ENCODE results near the gene TBC1D22A.
"Not testable (repeated sequence)": the region's sequence is repeated elsewhere in the genome, so short reads cannot be mapped to it uniquely, and the experiment has no call there.

The TBC1D22A gene

DNA sequence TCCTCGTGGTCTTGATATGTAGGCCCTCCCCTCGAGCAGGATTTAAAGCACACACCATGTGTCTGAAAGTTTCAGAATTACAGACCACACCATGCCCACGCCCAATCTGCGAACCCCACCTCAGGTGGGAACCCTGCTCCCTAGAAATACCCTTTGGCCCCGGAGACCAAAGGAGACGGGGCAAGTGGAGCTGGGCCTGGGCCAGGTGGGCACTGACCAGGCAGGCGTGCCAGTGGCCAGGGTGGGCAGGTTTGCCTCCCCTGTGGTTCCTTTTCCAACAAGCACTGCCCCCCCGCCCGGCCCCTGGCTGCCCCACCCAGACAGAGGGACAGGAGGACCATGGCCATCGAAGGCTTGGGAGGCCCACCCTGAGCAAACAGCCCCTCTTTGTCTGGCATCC is 400.4 kb downstream of the TBC1D22A start:
- no peak for DNase-seq (ENCODE audit: low read depth in 1 of 2, low spot score in 1 of 2)

DNA sequence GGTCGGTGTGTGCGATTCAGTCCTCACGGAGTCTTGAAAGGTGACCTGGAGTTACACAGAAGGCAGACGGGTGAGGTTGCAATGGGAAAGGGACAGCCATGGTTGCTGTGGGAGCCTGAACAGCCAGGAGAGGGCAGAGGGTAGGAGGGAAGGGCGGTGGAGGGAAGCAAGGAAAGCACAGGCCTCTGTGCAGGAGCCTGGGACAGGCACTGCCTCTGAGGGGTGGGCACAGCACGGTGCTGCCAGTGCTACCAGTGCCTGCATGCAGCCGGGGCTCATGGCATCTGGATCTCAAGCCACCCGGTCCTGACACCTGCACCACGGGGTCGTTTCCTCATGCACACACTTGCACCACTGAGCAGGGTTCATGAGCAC is 401.0 kb downstream of the TBC1D22A start:
- DNase-seq (ENCODE audit: low read depth in 1 of 2, low spot score in 1 of 2), result no peak

DNA sequence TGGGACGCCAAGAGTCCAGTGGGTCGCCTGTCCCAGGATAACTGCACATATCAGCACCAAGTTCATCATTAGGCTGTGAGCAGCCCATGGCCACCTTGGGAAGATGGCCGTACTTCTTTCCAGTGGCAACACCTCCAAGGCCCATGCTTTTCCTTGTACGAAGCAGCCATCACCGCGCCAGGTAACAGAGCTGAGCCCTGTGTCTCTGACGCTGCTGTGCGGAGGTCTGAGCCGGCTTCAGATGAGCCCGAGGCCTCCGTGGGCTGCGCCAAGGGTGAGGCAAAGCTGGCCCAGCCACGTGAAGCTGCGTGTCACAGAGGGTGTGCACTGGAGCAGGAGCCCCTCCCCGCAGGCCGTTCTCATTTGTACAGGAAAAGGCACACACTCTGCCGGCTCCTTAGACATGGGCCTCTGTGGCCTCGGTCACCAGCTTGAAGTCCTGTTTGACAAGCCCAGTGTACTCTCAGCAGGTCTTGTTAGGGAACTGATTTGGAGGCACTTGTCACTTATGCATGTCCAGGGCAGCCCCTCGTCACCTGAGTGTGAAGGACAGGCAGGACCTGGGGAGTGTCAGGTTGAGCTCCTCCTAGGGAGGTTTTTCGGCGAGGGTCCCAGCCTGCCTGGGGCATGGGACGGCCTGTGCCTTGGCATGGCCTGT is 401.5 kb downstream of the TBC1D22A start:
- DNase-seq (ENCODE audit: low read depth in 1 of 2, low spot score in 1 of 2), result no peak

DNA sequence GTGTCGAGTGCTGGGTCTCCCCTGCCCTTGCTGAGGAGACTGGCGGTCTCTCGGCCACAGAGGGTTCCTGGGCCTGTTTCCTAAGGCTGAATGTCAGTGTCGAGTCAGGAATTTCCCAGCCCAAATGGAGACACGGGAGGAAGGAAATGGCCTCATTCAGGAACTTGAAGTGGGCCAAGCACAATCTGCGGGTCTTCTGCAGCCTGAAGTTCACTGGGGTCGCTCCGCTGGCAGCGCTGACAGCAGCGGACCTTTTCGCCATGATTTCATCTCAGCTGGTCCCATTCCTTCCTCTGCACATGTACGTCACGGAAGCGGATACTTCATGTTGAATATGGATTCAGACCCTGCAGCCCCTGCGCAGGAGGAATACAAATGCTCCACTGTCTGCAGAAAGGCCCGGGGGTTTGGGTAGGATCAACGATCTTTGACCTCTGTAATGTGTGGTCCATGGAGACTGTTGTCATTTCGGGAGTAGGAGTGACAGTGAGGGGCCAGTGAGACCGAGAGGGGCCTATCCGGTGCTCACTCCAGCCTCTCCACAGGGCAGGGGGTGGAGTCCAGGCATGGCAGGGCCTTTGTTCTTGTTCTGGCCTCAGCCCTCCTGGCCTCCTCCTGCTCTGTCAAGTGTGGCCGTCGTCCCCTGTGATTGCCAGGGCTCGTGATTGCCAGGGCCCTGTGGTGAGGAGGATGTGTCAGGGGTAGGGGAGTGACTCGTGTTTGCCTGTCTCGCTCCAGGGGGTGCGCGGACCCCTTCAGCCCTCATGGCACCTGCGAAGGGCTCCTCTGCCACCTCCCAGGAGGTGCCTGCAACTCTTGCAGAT is 402.3 kb downstream of the TBC1D22A start:
- no peak for DNase-seq (ENCODE audit: low read depth in 1 of 2, low spot score in 1 of 2)

DNA sequence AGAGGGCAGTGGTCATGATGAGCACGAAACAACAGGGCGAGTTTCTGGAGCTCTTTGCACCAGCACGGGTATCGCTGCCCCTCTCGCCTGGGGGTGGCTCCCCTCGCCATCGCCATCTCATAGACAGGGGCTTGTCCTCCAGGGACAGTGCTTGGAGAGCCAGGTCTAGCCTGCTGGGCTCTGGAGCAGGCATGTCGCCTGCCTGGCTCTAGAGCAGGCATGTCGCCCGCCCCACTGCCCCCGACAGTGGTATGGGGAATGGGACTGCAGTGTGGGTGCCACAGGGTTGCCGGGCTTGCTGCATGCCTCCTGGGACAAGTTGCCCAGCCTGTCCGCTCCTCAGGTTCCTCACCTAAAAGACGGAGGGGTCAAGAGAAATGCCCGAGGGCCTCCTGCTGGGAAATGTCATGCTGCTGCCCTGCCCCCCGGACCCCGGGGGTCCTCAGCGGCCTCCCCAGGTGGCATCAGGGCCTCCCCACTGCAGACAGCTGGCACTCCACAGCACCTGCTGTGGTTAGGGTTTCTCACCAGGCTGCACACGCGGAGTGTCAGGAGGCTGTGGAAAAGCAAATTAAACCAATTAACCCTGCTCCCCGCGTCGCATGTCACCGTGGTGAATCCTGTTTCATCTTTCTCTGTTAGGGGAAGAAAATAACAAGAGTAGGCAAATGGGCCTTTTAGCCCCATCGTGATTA is 403.0 kb downstream of the TBC1D22A start:
- no peak for DNase-seq (ENCODE audit: low read depth in 1 of 2, low spot score in 1 of 2)

DNA sequence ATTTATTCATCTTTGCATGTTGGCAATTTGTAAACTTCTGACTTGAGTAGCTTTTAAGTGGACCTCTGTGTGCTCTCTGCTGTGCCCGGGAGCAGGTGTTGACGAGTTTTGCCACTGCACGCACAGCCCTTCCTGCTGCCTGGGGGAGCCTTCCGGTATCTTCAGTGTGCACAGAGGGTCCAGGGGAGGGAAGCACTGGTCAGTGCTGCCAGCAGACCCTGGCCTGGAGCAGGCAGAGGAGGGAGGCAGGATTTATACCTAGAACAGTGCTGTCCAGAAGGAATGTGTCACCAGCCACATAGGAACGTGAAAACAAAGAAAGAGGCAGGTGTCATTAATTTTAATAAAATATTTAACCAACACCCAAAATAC is 403.6 kb downstream of the TBC1D22A start:
- no peak for DNase-seq (ENCODE audit: low read depth in 1 of 2, low spot score in 1 of 2)

DNA sequence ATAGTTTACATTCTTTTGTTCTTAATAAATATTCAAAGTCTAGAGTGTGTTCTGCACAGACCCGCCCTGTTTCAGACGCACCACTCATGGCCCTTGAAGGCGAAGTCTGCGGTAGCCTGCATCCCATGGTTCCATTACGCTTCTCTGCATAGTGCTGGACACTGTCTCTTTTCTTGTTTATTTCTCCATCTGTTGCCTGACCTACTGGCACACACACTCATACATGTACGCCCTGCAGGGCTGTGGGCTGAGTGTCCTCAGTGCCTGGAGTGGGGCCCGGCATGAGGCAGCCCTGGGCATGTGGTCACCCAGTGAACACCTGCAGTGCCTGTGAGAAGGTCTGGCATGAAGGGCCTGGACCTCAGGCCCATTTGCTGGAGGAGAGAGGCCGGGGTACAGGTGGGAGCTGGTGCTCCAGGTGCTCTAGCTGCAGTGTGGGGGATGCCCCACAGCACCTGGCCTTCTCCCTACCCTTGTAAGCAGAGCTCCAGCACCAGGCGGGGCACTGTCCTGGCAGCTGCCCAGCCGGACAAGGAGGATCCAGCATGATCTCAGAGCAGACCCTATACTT is 404.1 kb downstream of the TBC1D22A start:
- no peak for DNase-seq (ENCODE audit: low read depth in 1 of 2, low spot score in 1 of 2)

DNA sequence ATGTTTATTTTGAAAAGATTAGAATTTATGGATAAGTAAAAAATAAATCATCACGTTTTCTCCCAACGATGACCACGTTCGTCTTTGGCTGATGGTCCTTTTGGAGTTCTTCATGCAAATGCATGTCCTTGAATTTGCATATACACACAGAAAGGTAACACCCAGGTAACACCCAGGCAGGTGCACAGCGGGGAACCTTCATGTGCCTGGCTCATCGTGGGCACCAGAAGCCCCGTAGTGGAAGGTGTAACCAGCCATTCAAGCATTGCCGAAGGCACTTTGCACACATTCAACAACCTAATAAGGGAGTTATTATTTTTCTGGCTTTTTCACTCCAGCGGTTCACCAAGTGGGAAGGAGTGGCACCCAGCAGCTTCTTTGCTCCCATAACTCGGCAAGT is 404.6 kb downstream of the TBC1D22A start:
- no peak for DNase-seq (ENCODE audit: low read depth in 1 of 2, low spot score in 1 of 2)

DNA sequence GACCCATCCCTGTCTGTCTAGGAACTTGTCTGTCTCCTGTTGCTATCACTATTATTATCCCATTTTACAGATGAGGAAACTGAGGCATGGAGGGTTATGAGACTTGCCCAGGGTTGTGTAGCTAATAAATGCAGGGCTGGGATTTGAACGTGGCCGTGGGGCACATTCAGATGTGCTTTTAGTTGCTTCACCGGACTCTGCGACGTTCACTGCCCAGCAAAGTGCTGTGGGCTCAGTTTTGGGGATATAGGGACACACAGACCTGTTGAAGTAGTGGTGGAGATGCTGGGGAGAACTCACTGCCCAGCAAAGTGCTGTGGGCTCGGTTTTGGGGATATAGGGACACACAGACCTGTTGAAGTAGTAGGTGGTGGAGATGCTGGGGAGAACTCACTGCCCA is 405.5 kb downstream of the TBC1D22A start:
- not testable (repeated sequence) for DNase-seq (ENCODE audit: low read depth in 1 of 2, low spot score in 1 of 2)

DNA sequence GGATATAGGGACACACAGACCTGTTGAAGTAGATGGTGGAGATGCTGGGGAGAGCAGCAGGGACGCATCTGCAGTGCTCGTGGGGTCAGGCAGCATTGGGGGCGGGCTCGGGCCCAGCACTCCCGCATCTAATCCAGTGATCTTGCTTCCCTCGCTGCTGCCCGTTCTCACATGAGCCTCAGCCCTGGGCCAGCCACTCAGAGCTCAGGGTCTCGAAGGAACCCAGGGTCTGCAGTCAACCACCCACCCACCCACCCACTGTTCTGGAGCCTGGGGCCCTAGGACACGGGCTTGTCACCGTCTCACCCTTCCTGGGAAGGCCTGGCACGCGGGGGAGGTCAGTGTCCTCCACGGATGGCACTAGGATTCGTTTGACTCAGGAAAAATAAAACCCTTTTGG is 406.0 kb downstream of the TBC1D22A start:
- no peak for DNase-seq (ENCODE audit: low read depth in 1 of 2, low spot score in 1 of 2)

DNA sequence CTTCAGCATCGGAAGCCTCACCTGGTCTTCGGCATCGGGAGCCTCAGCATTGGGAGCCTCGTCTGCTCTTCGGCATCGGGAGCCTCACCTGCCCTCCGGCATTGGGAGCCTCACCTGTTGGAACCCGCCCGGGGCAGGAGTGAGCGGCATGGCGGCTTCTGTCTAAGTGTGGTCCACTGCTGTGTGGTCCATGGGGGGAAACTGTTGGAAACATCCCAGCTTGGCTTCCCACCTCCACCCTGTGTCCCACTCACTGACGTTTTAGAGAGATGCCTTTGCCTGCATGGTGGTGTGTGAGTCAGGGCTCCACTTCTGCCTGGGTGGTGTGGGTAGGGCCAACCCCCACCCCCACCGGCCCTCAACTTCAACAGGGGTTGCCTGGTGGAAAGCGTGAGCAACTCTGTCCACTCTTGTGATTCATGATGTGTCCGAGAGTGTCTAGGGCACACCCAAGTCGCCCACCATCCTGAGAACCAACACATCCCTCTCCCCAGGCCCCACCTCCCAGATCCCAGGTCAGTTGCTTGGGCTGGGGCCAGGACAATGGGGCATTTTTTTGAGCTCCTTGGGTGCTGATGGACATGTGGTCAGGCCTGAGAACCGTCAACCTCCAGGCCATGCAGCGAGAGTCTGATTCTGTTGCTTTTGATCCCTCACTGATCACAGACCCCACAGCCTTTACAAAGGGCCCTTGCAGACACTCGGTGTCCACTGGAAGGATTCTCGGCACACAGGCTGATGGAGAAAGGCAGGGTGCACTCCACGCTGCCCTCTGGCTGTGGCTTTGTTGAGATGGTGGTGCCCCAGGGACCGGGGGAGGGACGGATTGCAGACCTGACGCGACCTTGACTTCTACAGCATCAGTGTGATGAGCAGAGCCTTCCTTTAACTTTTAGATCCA is 406.7 kb downstream of the TBC1D22A start:
- DNase-seq (ENCODE audit: low read depth in 1 of 2, low spot score in 1 of 2), result no peak

DNA sequence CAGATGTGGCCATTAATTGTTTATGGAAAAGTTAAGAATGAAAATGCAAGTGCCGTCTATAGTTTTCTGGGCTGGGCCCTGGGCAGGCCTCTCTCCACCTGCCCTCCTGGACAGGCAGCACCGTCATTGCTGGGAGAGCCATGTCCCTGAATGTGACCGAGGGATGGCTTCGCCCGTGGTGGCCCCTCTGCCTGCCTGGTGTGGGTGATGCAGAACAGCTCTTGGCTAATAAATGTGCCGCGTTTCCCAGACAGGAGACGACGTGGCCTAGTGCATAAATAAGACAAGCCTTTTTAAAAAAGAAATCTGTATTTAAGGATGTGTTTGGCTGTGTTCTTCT is 407.3 kb downstream of the TBC1D22A start:
- DNase-seq (ENCODE audit: low read depth in 1 of 2, low spot score in 1 of 2), result no peak

DNA sequence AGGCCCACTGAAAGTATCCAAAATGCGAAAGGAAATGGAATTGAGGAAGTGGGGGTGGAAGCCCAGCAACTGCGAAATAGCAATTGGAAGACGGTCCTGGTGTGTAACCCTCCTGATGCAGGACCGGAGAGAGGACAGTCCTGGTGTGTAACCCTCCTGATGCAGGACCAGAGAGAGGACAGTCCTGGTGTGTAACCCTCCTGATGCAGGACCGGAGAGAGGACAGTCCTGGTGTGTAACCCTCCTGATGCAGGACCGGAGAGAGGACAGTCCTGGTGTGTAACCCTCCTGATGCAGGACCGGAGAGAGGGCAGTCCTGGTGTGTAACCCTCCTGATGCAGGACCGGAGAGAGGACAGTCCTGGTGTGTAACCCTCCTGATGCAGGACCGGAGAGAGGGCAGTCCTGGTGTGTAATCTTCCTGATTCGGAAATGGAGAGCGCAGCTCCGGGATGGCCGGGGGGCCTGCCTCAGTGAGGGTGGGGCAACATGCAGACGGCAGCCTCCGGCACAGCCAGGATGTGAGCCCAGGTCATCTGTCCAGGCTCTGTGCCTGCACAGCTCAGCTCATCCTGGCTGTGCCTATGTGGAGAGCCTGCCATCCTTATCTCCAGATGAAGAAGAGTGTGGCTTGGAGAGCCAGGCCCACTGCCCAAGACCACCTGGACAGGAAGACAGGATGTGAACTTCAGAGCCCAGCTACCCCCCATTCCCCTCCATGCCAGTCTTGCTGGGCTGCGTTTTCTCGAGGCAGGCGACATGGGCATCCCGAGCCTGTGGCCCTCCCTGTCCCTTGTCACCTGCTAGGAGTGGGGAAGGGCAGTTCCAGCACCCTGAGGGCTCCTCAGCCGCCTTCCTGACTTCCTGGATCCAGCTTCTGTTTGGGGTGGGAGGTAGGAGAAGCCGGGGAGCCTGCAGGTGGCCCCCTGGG is 408.3 kb downstream of the TBC1D22A start:
- not testable (repeated sequence) for DNase-seq (ENCODE audit: low read depth in 1 of 2, low spot score in 1 of 2)

DNA sequence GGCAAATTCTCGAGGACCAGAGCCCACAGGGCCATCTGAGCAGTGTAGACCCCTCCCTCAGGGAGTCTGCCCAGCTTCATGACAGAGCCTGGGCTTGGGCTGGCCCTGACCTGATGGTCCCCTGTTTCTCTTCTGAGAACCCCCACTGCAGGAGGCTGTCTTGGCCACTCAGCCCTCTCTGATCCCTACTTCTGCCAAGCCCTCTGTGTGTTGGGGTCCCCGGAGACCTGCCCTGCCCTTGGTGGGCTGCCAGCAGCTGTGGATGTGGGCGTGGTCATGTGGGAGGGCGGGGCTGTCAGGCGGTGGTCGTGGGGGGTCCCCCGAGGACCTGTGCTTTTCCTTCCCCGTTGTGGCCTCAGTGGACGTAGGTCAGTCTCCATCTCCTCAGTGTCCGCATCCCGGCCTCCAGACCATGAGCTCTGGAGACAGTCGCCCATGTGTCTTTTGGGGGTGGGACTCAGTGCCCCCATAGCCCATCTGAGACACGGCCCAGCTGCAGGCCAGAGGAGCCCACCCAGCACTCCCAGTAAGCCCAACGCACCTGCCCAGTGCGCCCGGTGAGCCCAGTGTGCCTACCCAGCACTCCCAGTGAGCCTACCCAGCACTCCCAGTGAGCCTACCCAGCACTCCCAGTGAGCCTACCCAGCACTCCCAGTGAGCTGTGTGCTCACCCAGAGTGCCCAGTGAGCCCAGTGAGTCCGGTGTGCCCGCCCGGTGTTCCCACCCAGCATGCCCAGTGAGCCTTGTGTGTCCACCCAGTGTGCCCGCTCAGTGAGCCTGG is 409.2 kb downstream of the TBC1D22A start:
- no peak for DNase-seq (ENCODE audit: low read depth in 1 of 2, low spot score in 1 of 2)

DNA sequence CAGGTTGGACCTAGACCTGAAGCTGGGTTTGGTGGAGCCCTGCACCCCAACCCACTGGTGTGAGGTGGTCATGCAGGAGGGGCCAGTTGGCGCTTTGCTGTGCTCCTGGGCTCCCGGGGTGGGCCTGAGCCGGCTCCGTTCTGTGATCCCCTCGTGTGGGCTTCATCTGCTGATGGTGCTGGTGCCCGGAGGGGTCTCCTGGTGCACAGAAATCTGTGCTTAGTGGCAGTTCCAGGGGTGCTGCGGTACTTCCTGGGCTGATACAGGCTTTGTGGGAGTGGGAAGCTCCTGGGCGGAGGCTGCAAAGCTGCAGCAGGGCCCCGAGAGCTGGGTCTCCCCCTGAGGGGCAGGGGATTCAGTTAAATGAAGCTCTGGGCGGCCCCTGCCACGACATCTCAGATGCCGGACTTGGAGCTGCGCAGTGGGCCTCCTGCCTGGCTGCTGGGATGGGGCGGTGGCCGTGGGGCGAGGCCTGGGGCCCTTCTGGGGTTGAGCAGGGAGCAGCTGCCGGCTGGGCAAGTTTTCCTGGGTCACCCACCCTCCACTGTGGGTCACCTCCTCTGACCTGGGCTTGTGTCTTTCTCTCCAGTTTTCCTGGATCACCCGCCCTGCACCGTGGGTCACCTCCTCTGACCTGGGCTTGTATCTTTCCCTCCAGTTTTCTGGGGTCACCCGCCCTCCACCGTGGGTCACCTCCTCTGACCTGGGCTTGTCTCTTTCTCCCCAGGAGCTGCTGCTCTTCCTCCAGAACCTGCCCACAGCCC is 410.5 kb downstream of the TBC1D22A start:
- DNase-seq (ENCODE audit: low read depth in 1 of 2, low spot score in 1 of 2), result no peak

DNA sequence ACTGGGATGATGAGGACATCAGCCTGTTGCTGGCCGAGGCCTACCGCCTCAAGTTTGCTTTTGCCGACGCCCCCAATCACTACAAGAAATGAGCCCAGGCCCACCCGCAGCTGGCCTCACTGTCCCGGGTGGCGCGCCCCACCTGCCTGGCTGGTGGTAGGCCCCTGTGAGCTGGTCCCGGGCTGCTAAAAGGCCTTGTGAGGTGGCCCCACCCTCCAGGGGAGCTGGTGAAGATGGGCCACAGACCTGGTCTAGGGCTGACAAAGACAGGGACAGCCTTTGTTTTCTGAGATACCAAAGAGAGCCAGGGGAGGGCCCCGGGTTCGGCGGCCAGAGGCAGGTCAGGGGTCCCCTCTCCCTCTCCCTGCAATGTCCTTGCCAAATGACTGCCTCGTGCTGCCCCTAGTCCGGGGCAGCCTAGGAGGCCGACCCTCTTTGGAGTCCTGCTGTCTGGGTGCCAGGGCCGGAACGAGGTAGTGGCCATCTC is 411.1 kb downstream of the TBC1D22A start:
- DNase-seq (ENCODE audit: low read depth in 1 of 2, low spot score in 1 of 2), result no peak

DNA sequence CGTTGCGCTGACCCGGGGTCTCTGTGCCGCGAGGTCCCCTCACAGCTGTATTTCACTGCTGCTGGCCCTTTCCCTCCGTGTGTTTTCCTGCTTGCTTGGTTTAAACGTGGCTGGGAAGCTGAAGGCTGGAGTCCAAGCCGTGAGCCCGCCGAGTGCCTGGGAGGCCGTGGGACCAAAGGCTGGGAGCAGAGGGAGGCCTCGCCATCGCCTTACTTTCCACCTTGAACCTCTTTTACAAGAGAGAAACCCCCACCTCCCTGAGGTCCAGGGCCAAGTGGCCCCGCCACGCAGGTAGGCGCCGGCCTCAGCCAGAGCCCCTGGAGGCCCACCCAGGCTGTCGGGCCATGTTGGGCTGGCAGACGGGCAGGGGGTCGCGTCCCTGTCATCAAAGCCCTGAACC is 411.6 kb downstream of the TBC1D22A start:
- no peak for DNase-seq (ENCODE audit: low read depth in 1 of 2, low spot score in 1 of 2)

DNA sequence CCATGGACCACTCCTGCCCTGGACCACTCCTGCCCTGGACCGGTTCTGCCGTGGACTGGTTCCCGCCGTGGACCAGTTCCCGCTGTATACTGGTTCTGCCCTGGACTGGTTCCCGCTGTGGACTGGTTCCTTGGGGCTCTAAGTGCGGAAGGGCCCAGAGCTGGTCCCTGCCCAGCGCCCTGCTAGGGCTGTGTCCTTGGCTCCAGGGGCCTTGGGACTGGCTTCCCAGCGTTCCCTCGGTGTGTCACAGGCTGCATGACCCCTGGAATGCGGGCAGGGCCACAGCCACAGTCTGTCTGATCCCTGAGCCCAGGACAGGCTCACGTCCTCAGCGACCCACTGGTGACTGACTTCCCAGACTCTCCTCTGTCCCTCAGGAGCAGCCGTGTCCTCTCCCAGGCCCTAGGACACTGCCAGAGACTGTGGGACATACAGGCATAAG is 412.2 kb downstream of the TBC1D22A start:
- DNase-seq (ENCODE audit: low read depth in 1 of 2, low spot score in 1 of 2), result no peak
